HCT116 (cell line): ENCODE measurements around the gene COL8A2. TPM values are rescaled to one million over a fixed set of nuclear protein-coding genes. Genes with fewer than 3 reads are reported as not detected.

Source experiments
- ATAC-seq: fragments of 200-7000 bp; cut with Tn5 transposase; 2 replicates; pipeline ENCODE4 v1.9.1; 2020; ENCODE audit warnings: mild to moderate bottlenecking, moderate library complexity
- BruUV-seq: library from RNA; stranded (reverse); fragments of 400-500 nt; replicated peaks from 2 replicates; lab custom pipeline; 2021; lab: Mats Ljungman, UMichigan
- CTCF ChIA-PET: fragments of 300-600 bp; sonication (Branson Sonifier 250); formaldehyde crosslinking; loops from one replicate; lab custom pipeline; 2021; ENCODE audit warnings: antibody characterized with exemption; lab: Charles Lee
- POLR2A ChIA-PET: fragments of 300-600, 350-600 bp; sonication (Branson Sonifier 250); formaldehyde crosslinking; loops from one replicate; lab custom pipeline; 2021; ENCODE audit warnings: antibody characterized with exemption; lab: Charles Lee
- RAD21 ChIA-PET, 2 experiments: fragments of 300-600 bp; sonication (Branson Sonifier 250); formaldehyde crosslinking; loops; one replicate each; lab custom pipeline; 2023; ENCODE audit warnings: low total read pairs in 2 of 2; ENCODE audit not compliant: uncharacterized antibody in 2 of 2, unreplicated experiment in 2 of 2, low non-redundant PET in 1 of 2; lab: Charles Lee
- DNase-seq: peaks from one replicate; pipeline ENCODE4 v3.0.0-alpha.2; 2010; ENCODE audit warnings: low read depth, low spot score
- H2AFZ ChIP-seq: fragments of 200-600 bp; shearing (Covaris generic), sonication (generic); 2 replicates; pipeline ENCODE4 v1.6.1; 2017; ENCODE audit warnings: low read depth, mixed run types, mixed read lengths, antibody characterized with exemption, low read length; ENCODE audit not compliant: poor library complexity, severe bottlenecking
- H3K27ac ChIP-seq: 2 replicates; pipeline ENCODE4 v1.5.1; 2012; ENCODE audit warnings: low read depth, low read length
- H3K27me3 ChIP-seq: fragments of 200-600 bp; sonication (generic); 2 replicates; pipeline ENCODE4 v1.6.1; 2016; ENCODE audit warnings: mixed run types, low read length, mixed read lengths; ENCODE audit not compliant: insufficient read depth
- H3K36me3 ChIP-seq, 2 experiments: fragments of 200-500 bp in 1 of 2; fragments of 200-600 bp in 1 of 2; sonication (Bioruptor generic) in 1 of 2; sonication (generic) in 1 of 2; 2 replicates each; pipeline versions ENCODE4 v1.5.1 to v1.6.1; 2014 to 2016; ENCODE audit warnings: low read length in 2 of 2, inconsistent platforms in 1 of 2, mixed read lengths in 1 of 2, mixed run types in 1 of 2; ENCODE audit not compliant: insufficient read depth in 2 of 2, control insufficient read depth in 1 of 2
- H3K4me1 ChIP-seq, 2 experiments: fragments of 200-600 bp in 1 of 2; sonication (generic) in 1 of 2; 2 replicates each; pipeline versions ENCODE4 v1.5.1 to v1.6.1; 2012 to 2017; ENCODE audit warnings: low read length in 2 of 2, inconsistent platforms in 1 of 2, mild to moderate bottlenecking in 1 of 2, mixed read lengths in 1 of 2, mixed run types in 1 of 2, moderate library complexity in 1 of 2; ENCODE audit not compliant: insufficient read depth in 2 of 2, control insufficient read depth in 1 of 2
- H3K4me2 ChIP-seq: fragments of 200-600 bp; sonication (generic); 2 replicates; pipeline ENCODE4 v1.6.1; 2017; ENCODE audit warnings: mixed run types, low read length, mixed read lengths
- H3K4me3 ChIP-seq, 2 experiments: fragments of 200-600 bp in 1 of 2; sonication (generic) in 1 of 2; replicated peaks in 1 of 2; 2 replicates each; pipeline ENCODE4 v1.5.1; 2011 to 2016; ENCODE audit warnings: low read length in 2 of 2, control low read depth in 1 of 2, low read depth in 1 of 2, mild to moderate bottlenecking in 1 of 2, mixed read lengths in 1 of 2, mixed run types in 1 of 2
- H3K79me2 ChIP-seq: fragments of 200-600 bp; sonication (generic); 2 replicates; pipeline ENCODE4 v1.6.1; 2017; ENCODE audit warnings: mild to moderate bottlenecking, mixed run types, low read length, moderate library complexity, mixed read lengths; ENCODE audit not compliant: insufficient read depth
- H3K9ac ChIP-seq: fragments of 200-600 bp; sonication (generic); 2 replicates; pipeline ENCODE4 v1.6.1; 2016; ENCODE audit warnings: low read length, mixed read lengths
- H3K9me2 ChIP-seq: fragments of 200-600 bp; sonication (generic), shearing (Covaris generic); 2 replicates; pipeline ENCODE4 v1.6.1; 2017; ENCODE audit warnings: mixed run types, mild to moderate bottlenecking, moderate library complexity; ENCODE audit not compliant: insufficient read depth
- H3K9me3 ChIP-seq, 2 experiments: fragments of 200-500 bp in 1 of 2; fragments of 200-600 bp in 1 of 2; sonication (Bioruptor generic) in 1 of 2; sonication (generic) in 1 of 2; 2 replicates each; pipeline ENCODE4 v1.6.1; 2014 to 2017; ENCODE audit warnings: low read length in 2 of 2, mixed read lengths in 2 of 2, inconsistent platforms in 1 of 2, low read depth in 1 of 2, mild to moderate bottlenecking in 1 of 2, mixed run types in 1 of 2, moderate library complexity in 1 of 2; ENCODE audit not compliant: control insufficient read depth in 1 of 2, insufficient read depth in 1 of 2
- H4K20me1 ChIP-seq: fragments of 200-600 bp; sonication (generic), shearing (Covaris generic); 2 replicates; pipeline ENCODE4 v1.6.1; 2017; ENCODE audit warnings: mixed run types, mild to moderate bottlenecking, moderate library complexity; ENCODE audit not compliant: insufficient read depth
- ATF3 ChIP-seq: IDR thresholded peaks from 2 replicates; pipeline ENCODE4 v1.6.1; 2012
- CBX3 ChIP-seq: IDR thresholded peaks from 2 replicates; pipeline ENCODE4 v1.6.1; 2012; ENCODE audit warnings: low read depth
- CEBPB ChIP-seq: IDR thresholded peaks from 2 replicates; pipeline ENCODE4 v1.6.1; 2012; ENCODE audit warnings: low read depth
- CTCF ChIP-seq, 3 experiments: fragments of 200-600 bp in 1 of 3; sonication (generic) in 1 of 3; IDR thresholded peaks in 2 of 3; conservative IDR thresholded peaks in 1 of 3; 2 replicates each; pipeline ENCODE4 v1.5.1; 2012 to 2017; ENCODE audit warnings: low read depth in 2 of 3, low read length in 2 of 3, antibody characterized with exemption in 1 of 3, borderline replicate concordance in 1 of 3, control low read depth in 1 of 3, mild to moderate bottlenecking in 1 of 3, mixed read lengths in 1 of 3, mixed run types in 1 of 3, moderate library complexity in 1 of 3; ENCODE audit not compliant: insufficient read depth in 1 of 3
- EGR1 ChIP-seq: IDR thresholded peaks from 2 replicates; pipeline ENCODE4 v1.6.1; 2012; ENCODE audit warnings: low read depth
- ELF1 ChIP-seq: IDR thresholded peaks from 2 replicates; pipeline ENCODE4 v1.6.1; 2012; ENCODE audit warnings: low read depth, borderline replicate concordance
- EZH2 ChIP-seq: fragments of 200-600 bp; sonication (generic); IDR thresholded peaks from 2 replicates; pipeline ENCODE4 v1.6.1; 2017; ENCODE audit warnings: antibody characterized with exemption, mixed run types
- EZH2phosphoT487 ChIP-seq: fragments of 200-600 bp; IDR thresholded peaks from 2 replicates; pipeline ENCODE4 v1.6.1; 2018; ENCODE audit warnings: antibody characterized with exemption, borderline replicate concordance
- FOSL1 ChIP-seq: IDR thresholded peaks from 2 replicates; pipeline ENCODE4 v1.6.1; 2012; ENCODE audit warnings: low read depth
- MAX ChIP-seq: IDR thresholded peaks from 2 replicates; pipeline ENCODE4 v1.6.1; 2012
- POLR2A ChIP-seq: IDR thresholded peaks from 2 replicates; pipeline ENCODE4 v1.7.0; 2011; ENCODE audit warnings: borderline replicate concordance; ENCODE audit not compliant: insufficient read depth, insufficient read length; ENCODE audit errors: extremely low read depth
- POLR2AphosphoS5 ChIP-seq: IDR thresholded peaks from 2 replicates; pipeline ENCODE4 v1.6.1; 2011; ENCODE audit warnings: mild to moderate bottlenecking, low read depth, low read length, moderate library complexity
- RAD21 ChIP-seq: IDR thresholded peaks from 2 replicates; pipeline ENCODE4 v1.6.1; 2012; ENCODE audit warnings: low read depth, mild to moderate bottlenecking
- SIN3A ChIP-seq: IDR thresholded peaks from 2 replicates; pipeline ENCODE4 v1.6.1; 2012; ENCODE audit warnings: low read depth
- TCF7L2 ChIP-seq: IDR thresholded peaks from 2 replicates; pipeline ENCODE4 v1.7.0; 2011; ENCODE audit warnings: borderline replicate concordance, inconsistent platforms; ENCODE audit not compliant: insufficient read depth, insufficient read length; ENCODE audit errors: extremely low read depth
- YY1 ChIP-seq: IDR thresholded peaks from 2 replicates; pipeline ENCODE4 v1.6.1; 2011; ENCODE audit warnings: low read length, low read depth, moderate library complexity, mild to moderate bottlenecking; ENCODE audit not compliant: insufficient replicate concordance; ENCODE audit errors: extremely low read depth
- ZFX ChIP-seq: fragments of 450-650 bp; IDR thresholded peaks from 2 replicates; pipeline ENCODE4 v1.6.1; 2017
- ZNF274 ChIP-seq: fragments of 200-500 bp; sonication (Bioruptor generic); IDR thresholded peaks from 2 replicates; pipeline ENCODE4 v1.6.1; 2014; ENCODE audit warnings: mild to moderate bottlenecking, low read depth, low read length, inconsistent platforms
- intact Hi-C: fragments of 100-400 bp; cut with micrococcal nuclease; formaldehyde crosslinking; loops from 2 replicates; pipeline ENCODE4 v1.10.0; 2022
- total RNA-seq: library from RNA; stranded (reverse); gene quantifications from one replicate; pipeline ENCODE4 v1.2.1, GENCODE V29; 2021; ENCODE audit not compliant: unreplicated experiment
- TF ChIP-seq, protein P1 (sequence below): IDR thresholded peaks from 2 replicates; pipeline ENCODE4 v1.6.1; 2011; ENCODE audit warnings: mild to moderate bottlenecking, low read length, moderate library complexity; ENCODE audit not compliant: insufficient replicate concordance; ENCODE audit errors: extremely low read depth
- TF ChIP-seq, protein P2 (sequence below): IDR thresholded peaks from 2 replicates; pipeline ENCODE4 v1.6.1; 2012; ENCODE audit warnings: low read depth

Gene COL8A2
- total RNA-seq, 1 experiment from 2014 or later, result 0.05 TPM

DNA sequence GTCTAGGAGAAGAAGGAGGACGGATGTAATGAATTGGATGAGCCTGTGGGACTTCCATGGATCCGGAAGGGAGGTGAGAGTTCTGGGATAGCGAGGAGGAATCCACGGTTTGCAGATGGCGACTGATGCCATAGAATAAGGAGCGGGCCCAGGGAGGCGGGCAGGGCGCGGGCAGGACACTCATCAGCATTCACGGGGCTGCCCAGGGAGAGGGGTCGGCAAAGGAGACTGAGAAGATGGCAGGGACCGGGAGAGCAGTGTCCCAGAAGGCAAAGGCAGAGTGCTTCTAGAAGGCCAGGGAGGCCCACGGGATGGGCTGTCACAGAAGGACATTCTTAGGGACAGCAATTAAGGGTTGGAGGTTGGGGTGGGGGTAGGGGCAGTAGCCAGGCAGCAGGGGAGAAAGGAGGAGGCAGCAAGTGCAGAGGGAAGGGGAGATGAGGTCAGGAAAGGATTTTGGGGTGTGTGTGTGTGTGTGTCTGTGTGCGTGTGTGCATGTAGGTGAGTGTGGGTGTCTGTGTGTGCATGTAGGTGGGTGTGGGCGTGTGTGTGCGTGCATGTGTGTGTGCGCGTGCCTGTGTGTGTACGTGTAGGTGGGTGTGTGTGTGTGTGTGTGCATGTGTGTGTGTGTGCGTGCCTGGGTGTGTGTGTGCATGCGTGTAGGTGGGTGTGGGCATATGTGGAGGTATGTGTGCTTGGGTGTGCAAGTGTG is 1.1 kb upstream of the COL8A2 start:
- no peak for DNase-seq
- no peaks in the 10 kb centered on the region for H4K20me1 ChIP-seq
- H3K4me2 ChIP-seq, result no peak overlapping the region
- ATAC-seq, result no peak
- no peak overlapping the region for H2AFZ ChIP-seq
- no peak overlapping the region for H3K4me3 ChIP-seq
- no peak overlapping the region for H3K9ac ChIP-seq
- H3K9me2 ChIP-seq, result no peaks in the 10 kb centered on the region
- no TSS peak for BruUV-seq
- H3K9me3 ChIP-seq, result no peaks in the 10 kb centered on the region
- ChIA-PET RAD21 (no interaction called here), CTCF (no interaction called here), POLR2A (no interaction called here)
- H3K4me1 ChIP-seq, result no peaks in the 10 kb centered on the region
- intact Hi-C loops, result no loop called here
- no peaks in the 10 kb centered on the region for H3K79me2 ChIP-seq
- no peaks in the 10 kb centered on the region for H3K27me3 ChIP-seq
- no peaks in the 10 kb centered on the region for H3K36me3 ChIP-seq
- H3K27ac ChIP-seq, result no peak overlapping the region
- TF ChIP-seq, protein P1, sequence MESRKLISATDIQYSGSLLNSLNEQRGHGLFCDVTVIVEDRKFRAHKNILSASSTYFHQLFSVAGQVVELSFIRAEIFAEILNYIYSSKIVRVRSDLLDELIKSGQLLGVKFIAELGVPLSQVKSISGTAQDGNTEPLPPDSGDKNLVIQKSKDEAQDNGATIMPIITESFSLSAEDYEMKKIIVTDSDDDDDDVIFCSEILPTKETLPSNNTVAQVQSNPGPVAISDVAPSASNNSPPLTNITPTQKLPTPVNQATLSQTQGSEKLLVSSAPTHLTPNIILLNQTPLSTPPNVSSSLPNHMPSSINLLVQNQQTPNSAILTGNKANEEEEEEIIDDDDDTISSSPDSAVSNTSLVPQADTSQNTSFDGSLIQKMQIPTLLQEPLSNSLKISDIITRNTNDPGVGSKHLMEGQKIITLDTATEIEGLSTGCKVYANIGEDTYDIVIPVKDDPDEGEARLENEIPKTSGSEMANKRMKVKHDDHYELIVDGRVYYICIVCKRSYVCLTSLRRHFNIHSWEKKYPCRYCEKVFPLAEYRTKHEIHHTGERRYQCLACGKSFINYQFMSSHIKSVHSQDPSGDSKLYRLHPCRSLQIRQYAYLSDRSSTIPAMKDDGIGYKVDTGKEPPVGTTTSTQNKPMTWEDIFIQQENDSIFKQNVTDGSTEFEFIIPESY, result no peak
- TF ChIP-seq ZFX (no peak), EZH2phosphoT487 (no peak), ZNF274 (no peak), MAX (no peak), EZH2 (no peak), YY1 (no peak), CBX3 (no peak), CTCF (IDR thresholded peaks at IDR 0.05 in 2 of 3, conservative IDR thresholded peaks at IDR 0.05 in 1 of 3; ENCODE audit: borderline replicate concordance in 1 of 3, insufficient read depth in 1 of 3, low read depth in 2 of 3, low read length in 2 of 3) (no peak), ATF3 (no peak), SIN3A (no peak), POLR2A (no peak), FOSL1 (no peak), TCF7L2 (no peak), ELF1 (no peak), EGR1 (no peak), CEBPB (no peak), POLR2AphosphoS5 (no peak), RAD21 (no peak)
- TF ChIP-seq, protein P2, sequence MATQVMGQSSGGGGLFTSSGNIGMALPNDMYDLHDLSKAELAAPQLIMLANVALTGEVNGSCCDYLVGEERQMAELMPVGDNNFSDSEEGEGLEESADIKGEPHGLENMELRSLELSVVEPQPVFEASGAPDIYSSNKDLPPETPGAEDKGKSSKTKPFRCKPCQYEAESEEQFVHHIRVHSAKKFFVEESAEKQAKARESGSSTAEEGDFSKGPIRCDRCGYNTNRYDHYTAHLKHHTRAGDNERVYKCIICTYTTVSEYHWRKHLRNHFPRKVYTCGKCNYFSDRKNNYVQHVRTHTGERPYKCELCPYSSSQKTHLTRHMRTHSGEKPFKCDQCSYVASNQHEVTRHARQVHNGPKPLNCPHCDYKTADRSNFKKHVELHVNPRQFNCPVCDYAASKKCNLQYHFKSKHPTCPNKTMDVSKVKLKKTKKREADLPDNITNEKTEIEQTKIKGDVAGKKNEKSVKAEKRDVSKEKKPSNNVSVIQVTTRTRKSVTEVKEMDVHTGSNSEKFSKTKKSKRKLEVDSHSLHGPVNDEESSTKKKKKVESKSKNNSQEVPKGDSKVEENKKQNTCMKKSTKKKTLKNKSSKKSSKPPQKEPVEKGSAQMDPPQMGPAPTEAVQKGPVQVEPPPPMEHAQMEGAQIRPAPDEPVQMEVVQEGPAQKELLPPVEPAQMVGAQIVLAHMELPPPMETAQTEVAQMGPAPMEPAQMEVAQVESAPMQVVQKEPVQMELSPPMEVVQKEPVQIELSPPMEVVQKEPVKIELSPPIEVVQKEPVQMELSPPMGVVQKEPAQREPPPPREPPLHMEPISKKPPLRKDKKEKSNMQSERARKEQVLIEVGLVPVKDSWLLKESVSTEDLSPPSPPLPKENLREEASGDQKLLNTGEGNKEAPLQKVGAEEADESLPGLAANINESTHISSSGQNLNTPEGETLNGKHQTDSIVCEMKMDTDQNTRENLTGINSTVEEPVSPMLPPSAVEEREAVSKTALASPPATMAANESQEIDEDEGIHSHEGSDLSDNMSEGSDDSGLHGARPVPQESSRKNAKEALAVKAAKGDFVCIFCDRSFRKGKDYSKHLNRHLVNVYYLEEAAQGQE, result no peak
- TF ChIP-seq, all 23 proteins: peak for 0
